ENCODE data around the gene RAB1B. TPM values are rescaled to one million over a fixed set of nuclear protein-coding genes. Genes with fewer than 3 reads are reported as not detected.

The RAB1B gene
- total RNA-seq, 1 donor: 75.3 TPM

DNA sequence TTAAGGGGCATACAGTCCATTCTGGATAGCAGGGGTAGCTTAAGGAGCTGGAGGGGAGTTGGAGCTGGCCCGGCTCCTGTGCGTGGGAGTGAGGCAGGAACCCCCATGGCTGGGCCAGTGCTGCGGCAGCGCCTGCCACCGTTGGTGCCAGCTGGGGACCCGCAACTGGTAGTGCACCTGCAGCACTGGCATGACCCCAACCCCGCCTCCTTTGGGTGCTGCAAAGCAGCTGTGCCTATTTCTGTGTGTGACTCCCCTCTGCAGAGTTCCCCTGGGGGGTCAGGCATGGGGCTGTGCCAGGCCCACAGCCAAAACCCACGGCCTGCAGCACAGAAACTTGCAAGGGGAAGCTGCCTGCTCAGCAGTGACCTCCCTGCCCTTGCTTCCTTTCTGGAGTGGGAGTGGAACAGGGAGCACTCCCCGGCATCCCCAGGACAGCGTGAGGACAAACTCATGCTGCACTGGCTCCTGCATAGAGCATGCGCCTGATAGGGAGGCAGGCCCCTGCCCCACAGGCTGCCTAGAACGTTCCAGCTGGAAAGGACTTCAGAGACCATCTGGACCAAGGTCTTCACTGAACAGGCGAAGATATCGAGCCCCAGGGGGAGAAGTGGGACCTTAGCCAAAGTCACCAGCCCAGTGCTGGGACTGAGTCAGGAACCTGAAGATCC lies 26.2 kb upstream of the RAB1B start:
- no peaks in the 10 kb centered on the region for H3K9me3 ChIP-seq (ENCODE audit: low read depth, low read length)
- no peak overlapping the region for H3K27ac ChIP-seq (ENCODE audit: low read depth, low read length)
- TF ChIP-seq, protein P1, sequence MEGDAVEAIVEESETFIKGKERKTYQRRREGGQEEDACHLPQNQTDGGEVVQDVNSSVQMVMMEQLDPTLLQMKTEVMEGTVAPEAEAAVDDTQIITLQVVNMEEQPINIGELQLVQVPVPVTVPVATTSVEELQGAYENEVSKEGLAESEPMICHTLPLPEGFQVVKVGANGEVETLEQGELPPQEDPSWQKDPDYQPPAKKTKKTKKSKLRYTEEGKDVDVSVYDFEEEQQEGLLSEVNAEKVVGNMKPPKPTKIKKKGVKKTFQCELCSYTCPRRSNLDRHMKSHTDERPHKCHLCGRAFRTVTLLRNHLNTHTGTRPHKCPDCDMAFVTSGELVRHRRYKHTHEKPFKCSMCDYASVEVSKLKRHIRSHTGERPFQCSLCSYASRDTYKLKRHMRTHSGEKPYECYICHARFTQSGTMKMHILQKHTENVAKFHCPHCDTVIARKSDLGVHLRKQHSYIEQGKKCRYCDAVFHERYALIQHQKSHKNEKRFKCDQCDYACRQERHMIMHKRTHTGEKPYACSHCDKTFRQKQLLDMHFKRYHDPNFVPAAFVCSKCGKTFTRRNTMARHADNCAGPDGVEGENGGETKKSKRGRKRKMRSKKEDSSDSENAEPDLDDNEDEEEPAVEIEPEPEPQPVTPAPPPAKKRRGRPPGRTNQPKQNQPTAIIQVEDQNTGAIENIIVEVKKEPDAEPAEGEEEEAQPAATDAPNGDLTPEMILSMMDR (IDR thresholded peaks at IDR 0.05; ENCODE audit: extremely low read depth, low read depth, low read length): no peak
- no peak overlapping the region for H2AFZ ChIP-seq (ENCODE audit: low read length)
- peak; percentile 73 for DNase-seq (ENCODE audit: insufficient read length, low spot score, missing footprints)
- no peaks in the 10 kb centered on the region for H3K27me3 ChIP-seq (ENCODE audit: insufficient read depth, low read length)
- no peaks in the 10 kb centered on the region for H3K4me1 ChIP-seq (ENCODE audit: insufficient read depth, low read length)
- H3K4me2 ChIP-seq (ENCODE audit: insufficient read depth, low read length): no peak overlapping the region
- no peak overlapping the region for H3K4me3 ChIP-seq (ENCODE audit: insufficient read depth, low read length)
- no peaks in the 10 kb centered on the region for H4K20me1 ChIP-seq (ENCODE audit: insufficient read depth, low read length)
- H3K79me2 ChIP-seq (ENCODE audit: insufficient read depth, low read length): no peaks in the 10 kb centered on the region
- peaks cover 40% of the 10 kb centered on the region for H3K36me3 ChIP-seq (ENCODE audit: insufficient read depth, low read length)

DNA sequence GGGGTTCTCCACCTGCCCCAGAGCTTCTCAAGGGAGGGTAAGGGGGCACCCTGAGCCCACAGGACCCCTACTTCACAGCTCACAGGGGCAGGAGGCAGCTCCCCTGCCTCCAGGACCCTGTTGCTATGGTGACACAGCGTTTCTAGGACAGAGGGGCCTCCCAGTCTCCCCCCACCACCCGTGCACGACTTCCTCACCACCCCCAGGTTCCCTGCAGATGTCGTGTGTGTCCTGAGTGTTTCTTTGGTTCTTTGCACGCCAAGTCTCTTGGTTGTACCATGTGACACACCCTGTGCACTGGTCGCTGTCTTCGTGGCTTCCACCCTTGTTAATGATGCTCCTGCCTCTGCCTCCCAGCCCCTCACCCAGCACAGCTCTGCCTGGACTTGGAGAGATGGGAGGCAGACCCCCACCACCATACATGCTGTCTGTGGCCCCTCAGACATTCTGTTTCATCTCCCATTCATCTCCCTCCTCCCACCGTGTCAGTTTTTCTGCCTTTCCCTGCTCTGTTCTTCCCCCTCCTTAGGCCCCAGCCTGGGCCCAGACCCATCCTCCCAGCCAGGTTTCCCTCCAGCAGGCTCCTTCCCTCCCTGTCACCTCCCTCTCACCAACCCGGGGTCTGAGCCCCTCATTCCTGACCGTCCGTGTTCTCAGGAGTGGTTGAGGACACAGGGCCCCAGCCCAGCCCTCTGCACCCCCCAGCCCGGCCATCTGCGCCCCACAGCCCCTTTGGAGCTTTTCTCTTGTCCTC lies 24.5 kb upstream of the RAB1B start:
- TF ChIP-seq, protein P1 (IDR thresholded peaks at IDR 0.05; ENCODE audit: extremely low read depth, low read depth, low read length): no peak
- Histone ChIP-seq H3K4me1 (ENCODE audit: insufficient read depth, low read length) (no peaks in the 10 kb centered on the region), H3K4me2 (ENCODE audit: insufficient read depth, low read length) (no peak overlapping the region), H3K27me3 (ENCODE audit: insufficient read depth, low read length) (no peaks in the 10 kb centered on the region), H2AFZ (ENCODE audit: low read length) (no peak overlapping the region), H3K36me3 (ENCODE audit: insufficient read depth, low read length) (peaks cover 42% of the 10 kb centered on the region), H3K27ac (ENCODE audit: low read depth, low read length) (no peak overlapping the region), H3K9me3 (ENCODE audit: low read depth, low read length) (no peaks in the 10 kb centered on the region), H3K4me3 (ENCODE audit: insufficient read depth, low read length) (no peak overlapping the region), H4K20me1 (ENCODE audit: insufficient read depth, low read length) (no peaks in the 10 kb centered on the region), H3K79me2 (ENCODE audit: insufficient read depth, low read length) (no peaks in the 10 kb centered on the region)
- peak; percentile 81 for DNase-seq (ENCODE audit: insufficient read length, low spot score, missing footprints)

DNA sequence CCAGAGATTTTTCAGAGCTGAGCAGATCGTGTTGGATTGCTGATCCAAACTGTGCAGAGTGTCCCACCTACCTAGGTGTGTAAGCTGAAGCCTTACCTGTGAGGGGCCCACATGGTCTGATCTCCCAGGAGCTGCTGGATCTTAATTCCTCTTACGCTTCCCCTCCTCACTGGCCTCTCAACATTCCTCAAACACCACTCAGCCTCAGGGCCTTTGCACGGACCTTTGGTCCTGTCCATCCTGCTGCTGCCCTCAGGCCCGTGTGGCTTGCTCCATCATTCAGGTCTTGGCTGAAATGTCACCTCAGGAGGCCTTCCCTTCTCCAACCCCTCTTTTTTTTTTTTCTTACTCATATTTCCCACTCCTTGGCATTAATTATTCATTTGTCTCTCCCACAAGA lies 21.1 kb upstream of the RAB1B start:
- Histone ChIP-seq H3K27me3 (ENCODE audit: insufficient read depth, low read length) (no peaks in the 10 kb centered on the region), H3K4me1 (ENCODE audit: insufficient read depth, low read length) (no peaks in the 10 kb centered on the region), H3K36me3 (ENCODE audit: insufficient read depth, low read length) (peaks cover 25% of the 10 kb centered on the region), H3K4me3 (ENCODE audit: insufficient read depth, low read length) (no peak overlapping the region), H3K4me2 (ENCODE audit: insufficient read depth, low read length) (no peak overlapping the region), H2AFZ (ENCODE audit: low read length) (no peak overlapping the region), H4K20me1 (ENCODE audit: insufficient read depth, low read length) (no peaks in the 10 kb centered on the region), H3K9me3 (ENCODE audit: low read depth, low read length) (no peaks in the 10 kb centered on the region), H3K79me2 (ENCODE audit: insufficient read depth, low read length) (no peaks in the 10 kb centered on the region), H3K27ac (ENCODE audit: low read depth, low read length) (no peak overlapping the region)
- TF ChIP-seq, protein P1 (IDR thresholded peaks at IDR 0.05; ENCODE audit: extremely low read depth, low read depth, low read length): no peak
- DNase-seq (ENCODE audit: insufficient read length, low spot score, missing footprints): peak; percentile 26

DNA sequence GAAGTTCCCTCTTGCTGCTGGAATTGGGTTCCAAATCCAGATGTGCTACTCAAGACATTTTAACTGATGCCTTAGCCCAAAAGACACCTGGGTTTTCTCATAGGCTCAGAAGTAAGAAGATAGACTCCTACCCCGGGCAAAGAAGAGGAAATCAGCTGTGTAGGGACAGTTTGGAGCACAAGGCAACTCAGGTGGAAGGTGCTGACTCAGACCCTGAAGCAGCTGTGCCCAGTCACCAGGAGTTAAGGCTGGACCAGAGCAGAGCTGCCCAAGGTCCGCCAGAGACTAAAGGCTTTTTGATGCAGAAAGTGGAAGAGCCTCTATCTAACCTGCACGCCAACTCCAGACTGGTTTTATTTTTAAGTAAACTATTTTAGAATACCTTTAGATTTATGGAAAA lies 20.6 kb upstream of the RAB1B start:
- TF ChIP-seq, protein P1 (IDR thresholded peaks at IDR 0.05; ENCODE audit: extremely low read depth, low read depth, low read length): no peak
- Histone ChIP-seq H3K4me1 (ENCODE audit: insufficient read depth, low read length) (no peaks in the 10 kb centered on the region), H3K36me3 (ENCODE audit: insufficient read depth, low read length) (peaks cover 20% of the 10 kb centered on the region)

More for the DNA sequence above, 20.6 kb upstream of the RAB1B start:
- Histone ChIP-seq H3K27me3 (ENCODE audit: insufficient read depth, low read length) (no peaks in the 10 kb centered on the region), H3K79me2 (ENCODE audit: insufficient read depth, low read length) (no peaks in the 10 kb centered on the region), H3K4me2 (ENCODE audit: insufficient read depth, low read length) (no peak overlapping the region), H3K27ac (ENCODE audit: low read depth, low read length) (no peak overlapping the region), H3K4me3 (ENCODE audit: insufficient read depth, low read length) (no peak overlapping the region), H2AFZ (ENCODE audit: low read length) (no peak overlapping the region), H3K9me3 (ENCODE audit: low read depth, low read length) (no peaks in the 10 kb centered on the region), H4K20me1 (ENCODE audit: insufficient read depth, low read length) (no peaks in the 10 kb centered on the region)
- peak; percentile 61 for DNase-seq (ENCODE audit: insufficient read length, low spot score, missing footprints)
